ENCODE measurements around the gene CSF3.

GRCh38 chr17:40015998-40016985 is 1.1 kb downstream of the CSF3 start:
- TF ChIP-seq SP1 (IDR thresholded peaks at IDR 0.05) (no peak), EGR1 (IDR thresholded peaks at IDR 0.05; ENCODE audit: low read depth in 2 of 2) (no peak), CTCF (IDR thresholded peaks at IDR 0.05; ENCODE audit: low read depth, low read length, missing input control) (no peak), RXRA (IDR thresholded peaks at IDR 0.05) (no peak), RAD21 (IDR thresholded peaks at IDR 0.05) (no peak), ZBTB33 (IDR thresholded peaks at IDR 0.05) (no peak), GABPA (IDR thresholded peaks at IDR 0.05 in 1 of 2, conservative IDR thresholded peaks at IDR 0.05 in 1 of 2) (no peak), MAX (IDR thresholded peaks at IDR 0.05) (no peak), JUND (IDR thresholded peaks at IDR 0.05) (no peak)

All from liver (tissue), 3 donors.